SK-N-SH treated with all-trans-retinoic acid at 6 μM for 48 hours (cell line): ENCODE data around the gene SAA2.

Experiments
- ATAC-seq: fragments of 200-7000 bp; cut with Tn5 transposase; 3 replicates; pipeline ENCODE4 v1.9.1; 2020; ENCODE audit warnings: mild to moderate bottlenecking, moderate library complexity
- ARNTL ChIP-seq: fragments of 450-650 bp; formaldehyde crosslinking; IDR thresholded peaks from 2 replicates; pipeline ENCODE4 v1.5.0; 2020; ENCODE audit warnings: low read depth, mild to moderate bottlenecking, moderate library complexity, borderline replicate concordance
- BACH2 ChIP-seq: fragments of 250-450 bp; sonication (Bioruptor Pico); IDR thresholded peaks from 2 replicates; pipeline ENCODE4 v1.9.0; 2021; ENCODE audit warnings: mild to moderate bottlenecking, borderline replicate concordance
- CREB5 ChIP-seq: fragments of 250-450 bp; sonication (Bioruptor Pico); IDR thresholded peaks from 2 replicates; pipeline ENCODE4 v1.5.1; 2020; ENCODE audit warnings: low read depth, mild to moderate bottlenecking, moderate library complexity
- CSDC2 ChIP-seq: fragments of 250-450 bp; sonication (Bioruptor Pico); IDR thresholded peaks from 2 replicates; pipeline ENCODE4 v1.5.0; 2020; ENCODE audit warnings: mild to moderate bottlenecking, moderate library complexity
- CSRNP3 ChIP-seq: fragments of 250-450 bp; sonication (Bioruptor Pico); IDR thresholded peaks from 2 replicates; pipeline ENCODE4 v1.5.1; 2021; ENCODE audit warnings: mild to moderate bottlenecking, moderate library complexity
- ESRRG ChIP-seq: fragments of 250-450 bp; sonication (Bioruptor Pico); IDR thresholded peaks from 2 replicates; pipeline ENCODE4 v1.6.1; 2021; ENCODE audit warnings: mild to moderate bottlenecking
- GLIS3 ChIP-seq: fragments of 250-450 bp; sonication (Bioruptor Pico); IDR thresholded peaks from 2 replicates; pipeline ENCODE4 v1.5.0; 2020; ENCODE audit warnings: mild to moderate bottlenecking, moderate library complexity
- ISL1 ChIP-seq: fragments of 250-450 bp; sonication (Bioruptor Pico); IDR thresholded peaks from 2 replicates; pipeline ENCODE4 v2.1.2; 2022; ENCODE audit warnings: mild to moderate bottlenecking, moderate library complexity
- OSR1 ChIP-seq: fragments of 250-450 bp; sonication (Bioruptor Pico); IDR thresholded peaks from 2 replicates; pipeline ENCODE4 v1.8.0; 2022; ENCODE audit warnings: moderate library complexity, mild to moderate bottlenecking, inconsistent platforms
- POU6F1 ChIP-seq: fragments of 250-450 bp; sonication (Bioruptor Pico); IDR thresholded peaks from 2 replicates; pipeline ENCODE4 v1.8.0; 2021; ENCODE audit warnings: low read depth, mild to moderate bottlenecking, moderate library complexity, borderline replicate concordance
- PPARA ChIP-seq: fragments of 250-450 bp; sonication (Bioruptor Pico); IDR thresholded peaks from 2 replicates; pipeline ENCODE4 v1.5.0; 2020; ENCODE audit warnings: mild to moderate bottlenecking, borderline replicate concordance
- RARB ChIP-seq: fragments of 250-450 bp; sonication (Bioruptor Pico); IDR thresholded peaks from 2 replicates; pipeline ENCODE4 v1.8.0; 2021; ENCODE audit warnings: mild to moderate bottlenecking, moderate library complexity
- TCF4 ChIP-seq: fragments of 250-450 bp; sonication (Bioruptor Pico); IDR thresholded peaks from 2 replicates; pipeline ENCODE4 v1.8.0; 2021; ENCODE audit warnings: mild to moderate bottlenecking, moderate library complexity, borderline replicate concordance
- TOX ChIP-seq: fragments of 250-450 bp; sonication (Bioruptor Pico); IDR thresholded peaks from 2 replicates; pipeline ENCODE4 v1.8.0; 2021; ENCODE audit warnings: mild to moderate bottlenecking, moderate library complexity, borderline replicate concordance
- ZC3H10 ChIP-seq: fragments of 250-450 bp; sonication (Bioruptor Pico); IDR thresholded peaks from 2 replicates; pipeline ENCODE4 v1.5.1; 2021; ENCODE audit warnings: mild to moderate bottlenecking, moderate library complexity
- ZFP3 ChIP-seq: fragments of 250-450 bp; sonication (Bioruptor Pico); IDR thresholded peaks from 2 replicates; pipeline ENCODE4 v1.5.0; 2020; ENCODE audit warnings: mild to moderate bottlenecking, moderate library complexity
- ZFP30 ChIP-seq: fragments of 450-650 bp; formaldehyde crosslinking; IDR thresholded peaks from 2 replicates; pipeline ENCODE4 v1.5.0; 2022; ENCODE audit warnings: mild to moderate bottlenecking, moderate library complexity
- ZNF565 ChIP-seq: fragments of 450-650 bp; formaldehyde crosslinking; conservative IDR thresholded peaks from 2 replicates; pipeline ENCODE4 v1.5.0; 2020; ENCODE audit warnings: low read depth, mild to moderate bottlenecking, moderate library complexity
- ZNF70 ChIP-seq: fragments of 450-650 bp; formaldehyde crosslinking; IDR thresholded peaks from 2 replicates; pipeline ENCODE4 v1.5.0; 2020; ENCODE audit warnings: mild to moderate bottlenecking, moderate library complexity
- ZNF8 ChIP-seq: fragments of 450-650 bp; formaldehyde crosslinking; IDR thresholded peaks from 2 replicates; pipeline ENCODE4 v1.5.0; 2020; ENCODE audit warnings: mild to moderate bottlenecking, moderate library complexity

Gene SAA2

GRCh38 chr11:18236664-18237356, 11.7 kb downstream of the SAA2 start, which contains the start of gene SAA4:
SAA4 (minus strand) TSS chr11:18236802; CDS start chr11:18235926, 876 bp downstream.
- no peak for TF ChIP-seq ISL1 (CRISPR knock-in tag)
- TF ChIP-seq CREB5 (CRISPR knock-in tag) = no peak
- no peak for TF ChIP-seq POU6F1 (CRISPR knock-in tag)
- TF ChIP-seq ZNF565 (CRISPR knock-in tag) = no peak
- TF ChIP-seq ZC3H10 (CRISPR knock-in tag) = no peak
- TF ChIP-seq PPARA = no peak
- TF ChIP-seq CSDC2 (CRISPR knock-in tag) = no peak
- no peak for TF ChIP-seq ARNTL (CRISPR knock-in tag)
- TF ChIP-seq ZFP30 = no peak
- TF ChIP-seq, all 23 proteins: peak for 0
- no peak for ATAC-seq

- ATAC-seq = no peak
- no peak for TF ChIP-seq OSR1 (CRISPR knock-in tag)
- TF ChIP-seq ZNF8 = no peak
- TF ChIP-seq TCF4 (CRISPR knock-in tag) = no peak
- no peak for TF ChIP-seq ZNF70
- no peak for TF ChIP-seq RARB
- no peak for TF ChIP-seq PPARA
- TF ChIP-seq CREB5 (CRISPR knock-in tag) = no peak
Measured at GRCh38 chr11:18235394-18236334, 12.8 kb downstream of the SAA2 start.

GRCh38 chr11:18233912-18234311, 14.6 kb downstream of the SAA2 start:
- TF ChIP-seq GLIS3 (CRISPR knock-in tag) = no peak
- no peak for TF ChIP-seq ISL1 (CRISPR knock-in tag)
- no peak for TF ChIP-seq TOX (CRISPR knock-in tag)
- no peak for TF ChIP-seq OSR1 (CRISPR knock-in tag)
- TF ChIP-seq PPARA = no peak
- no peak for TF ChIP-seq ZNF8
- TF ChIP-seq, all 23 proteins: peak for 0
- ATAC-seq = no peak

- ATAC-seq = no peak
Measured at GRCh38 chr11:18230859-18231258, 17.6 kb downstream of the SAA2 start.

More at GRCh38 chr11:18230859-18231258, 17.6 kb downstream of the SAA2 start:
- TF ChIP-seq BACH2 (CRISPR knock-in tag) = no peak
- TF ChIP-seq CSRNP3 (CRISPR knock-in tag) = no peak
- no peak for TF ChIP-seq ZFP3 (CRISPR knock-in tag)
- no peak for TF ChIP-seq ZFP30
- no peak for TF ChIP-seq ZNF70
- TF ChIP-seq PPARA = no peak
- TF ChIP-seq ARNTL (CRISPR knock-in tag) = no peak
- no peak for TF ChIP-seq ESRRG (CRISPR knock-in tag)
- TF ChIP-seq ZNF8 = no peak
